ENCODE data around the gene SOX9.

The SOX9 gene

GRCh38 chr17:72120642-72121163 is at the start of gene SOX9:
Gene SOX9, plus strand, starts transcription at chr17:72121020. Its CDS starts 372 bp downstream, at chr17:72121392.
- DNase-seq, result peak; percentile 92

GRCh38 chr17:72071330-72071729 is 49.5 kb upstream of the SOX9 start:
- no peak for DNase-seq

- DNase-seq, result no peak
Observed at GRCh38 chr17:72075995-72076677, 44.7 kb upstream of the SOX9 start.

GRCh38 chr17:72076678-72077030 is 44.2 kb upstream of the SOX9 start:
- DNase-seq, result no peak

GRCh38 chr17:72077326-72077960 is 43.4 kb upstream of the SOX9 start:
- no peak for DNase-seq

- DNase-seq, result no peak
Observed at GRCh38 chr17:72079700-72080099, 41.1 kb upstream of the SOX9 start.

- DNase-seq, result no peak
Observed at GRCh38 chr17:72087876-72088275, 32.9 kb upstream of the SOX9 start.

- no peak for DNase-seq
Observed at GRCh38 chr17:72089453-72089987, 31.3 kb upstream of the SOX9 start.

- DNase-seq, result no peak
Observed at GRCh38 chr17:72090108-72090507, 30.7 kb upstream of the SOX9 start.

- DNase-seq, result no peak
Observed at GRCh38 chr17:72092710-72093322, 28.0 kb upstream of the SOX9 start.

- no peak for DNase-seq
Observed at GRCh38 chr17:72093707-72094106, 27.1 kb upstream of the SOX9 start.

- DNase-seq, result no peak
Observed at GRCh38 chr17:72095316-72095715, 25.5 kb upstream of the SOX9 start.

- no peak for DNase-seq
Observed at GRCh38 chr17:72097144-72097543, 23.7 kb upstream of the SOX9 start.

GRCh38 chr17:72099919-72100318 is 20.9 kb upstream of the SOX9 start:
- DNase-seq, result peak; percentile 57

- no peak for DNase-seq
Observed at GRCh38 chr17:72100470-72100869, 20.4 kb upstream of the SOX9 start.

GRCh38 chr17:72101526-72101925 is 19.3 kb upstream of the SOX9 start:
- DNase-seq, result no peak

GRCh38 chr17:72102366-72102765 is 18.5 kb upstream of the SOX9 start:
- no peak for DNase-seq

GRCh38 chr17:72104164-72104862 is 16.5 kb upstream of the SOX9 start:
- DNase-seq, result no peak

GRCh38 chr17:72104863-72105234 is 16.0 kb upstream of the SOX9 start:
- DNase-seq, result no peak

GRCh38 chr17:72107100-72107499 is 13.7 kb upstream of the SOX9 start:
- DNase-seq, result no peak

- DNase-seq, result no peak
Observed at GRCh38 chr17:72110231-72110941, 10.4 kb upstream of the SOX9 start.

- no peak for DNase-seq
Observed at GRCh38 chr17:72110942-72111318, 9.9 kb upstream of the SOX9 start.

Data from fibroblast of skin of right quadriceps (primary cell).